Measurements from ENCODE around the gene BHLHE40.

BHLHE40 gene

DNA sequence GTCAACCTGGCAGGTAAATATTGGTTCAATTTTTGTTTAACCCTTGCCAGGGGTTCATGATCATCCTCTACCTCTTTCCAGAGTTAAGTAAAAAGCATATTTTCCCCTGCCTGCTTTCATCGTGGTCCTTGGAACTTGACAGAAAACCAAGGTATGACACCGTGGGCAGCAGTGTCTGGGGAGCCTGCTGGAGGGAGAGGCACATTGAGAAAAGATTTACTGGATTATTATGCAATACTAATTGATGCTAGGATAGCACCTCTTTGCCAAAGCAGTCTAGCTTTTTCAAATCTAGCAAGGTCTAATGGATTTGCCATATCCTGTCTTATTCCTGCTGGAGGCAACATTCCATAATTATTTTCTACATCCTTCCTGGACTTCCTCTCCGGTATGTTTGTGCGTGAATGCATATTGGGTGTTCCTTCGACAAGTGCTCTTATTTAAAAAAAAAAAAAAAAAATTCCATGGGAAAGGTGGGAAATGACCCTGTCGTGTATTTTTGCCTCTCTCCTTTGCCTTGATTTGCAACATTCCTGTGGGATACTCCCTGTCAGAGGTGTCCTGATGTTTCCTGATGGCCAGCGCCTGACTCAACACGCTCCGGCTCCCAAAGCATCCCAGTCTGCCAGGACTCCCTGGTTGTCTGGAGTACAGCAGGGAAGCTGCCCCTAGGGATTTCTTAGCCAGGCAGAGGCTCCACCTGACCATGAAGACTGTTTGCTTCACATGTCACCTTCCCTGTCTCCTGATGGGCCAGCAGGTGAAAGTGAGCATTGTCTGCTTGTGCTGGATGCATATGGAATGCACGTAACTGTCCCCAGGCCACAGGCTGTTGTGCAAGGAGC, 6.3 kb downstream of the BHLHE40 start:
- DNase-seq: no peak

DNA sequence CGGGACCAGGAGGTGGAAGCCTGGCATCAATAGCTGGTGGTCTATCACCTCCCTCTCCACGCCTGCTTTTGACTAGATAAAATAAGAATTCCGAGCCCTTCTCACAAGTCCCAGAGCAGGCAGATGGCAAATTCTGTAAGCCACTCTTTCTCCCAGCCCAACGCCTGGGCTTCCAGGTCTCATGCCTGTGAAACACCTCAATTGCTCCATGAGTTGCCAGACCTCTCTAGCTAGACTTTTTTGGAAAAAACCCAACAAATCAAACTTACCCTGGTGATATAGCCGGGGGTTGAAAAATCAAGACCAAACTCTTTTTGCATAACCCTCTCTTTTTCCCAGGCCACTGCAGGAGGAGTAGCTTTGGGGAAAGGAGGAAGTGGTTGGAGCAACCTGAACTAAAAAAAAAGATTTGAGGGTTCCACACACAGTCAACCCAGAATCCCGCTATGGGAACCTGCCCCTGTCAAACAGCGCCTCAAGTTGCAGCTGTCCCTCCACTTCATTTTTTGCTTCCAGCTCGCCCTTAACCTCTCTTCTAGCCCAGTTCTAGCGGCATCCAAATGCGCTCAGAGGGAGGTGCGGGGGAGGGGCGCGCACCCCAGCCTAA, 7.0 kb downstream of the BHLHE40 start:
- DNase-seq: no peak

DNA sequence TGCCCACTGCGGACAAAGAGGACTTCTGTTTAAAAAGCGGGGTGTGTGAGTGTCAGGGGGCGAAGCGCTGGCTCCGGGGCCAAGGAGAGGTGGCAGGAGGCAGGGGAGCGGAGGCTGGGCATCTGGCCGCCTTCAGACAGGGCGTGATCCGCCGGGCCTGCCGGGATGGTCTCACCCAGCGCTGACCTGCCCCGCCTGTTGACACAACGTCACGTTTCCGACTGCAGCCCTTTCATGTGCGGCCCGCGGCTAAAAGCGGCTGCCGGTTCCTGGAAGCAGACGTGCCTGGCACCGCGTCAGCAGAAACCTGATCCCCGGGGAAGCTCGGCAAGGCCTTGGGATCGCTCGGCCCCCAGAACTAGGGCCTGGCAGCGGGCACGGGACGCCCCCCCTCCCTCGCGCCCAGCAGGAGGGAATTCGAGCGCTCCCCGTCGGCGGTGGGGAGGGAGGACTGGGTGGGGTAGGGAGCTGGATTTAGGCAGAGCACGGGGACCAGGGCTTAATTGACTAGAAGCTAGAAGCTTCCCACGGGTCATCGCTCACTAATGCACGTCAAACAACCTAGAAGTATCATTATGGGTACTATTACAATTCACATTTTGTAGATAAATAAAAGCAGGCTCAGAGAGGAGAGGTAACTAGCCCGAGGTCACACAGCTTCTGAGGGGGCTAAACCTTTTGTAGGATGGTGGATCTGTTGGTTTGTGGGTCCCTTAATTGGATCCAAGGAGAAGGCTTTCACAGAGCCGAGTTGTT, 7.7 kb downstream of the BHLHE40 start:
- DNase-seq: peak; percentile 76

DNA sequence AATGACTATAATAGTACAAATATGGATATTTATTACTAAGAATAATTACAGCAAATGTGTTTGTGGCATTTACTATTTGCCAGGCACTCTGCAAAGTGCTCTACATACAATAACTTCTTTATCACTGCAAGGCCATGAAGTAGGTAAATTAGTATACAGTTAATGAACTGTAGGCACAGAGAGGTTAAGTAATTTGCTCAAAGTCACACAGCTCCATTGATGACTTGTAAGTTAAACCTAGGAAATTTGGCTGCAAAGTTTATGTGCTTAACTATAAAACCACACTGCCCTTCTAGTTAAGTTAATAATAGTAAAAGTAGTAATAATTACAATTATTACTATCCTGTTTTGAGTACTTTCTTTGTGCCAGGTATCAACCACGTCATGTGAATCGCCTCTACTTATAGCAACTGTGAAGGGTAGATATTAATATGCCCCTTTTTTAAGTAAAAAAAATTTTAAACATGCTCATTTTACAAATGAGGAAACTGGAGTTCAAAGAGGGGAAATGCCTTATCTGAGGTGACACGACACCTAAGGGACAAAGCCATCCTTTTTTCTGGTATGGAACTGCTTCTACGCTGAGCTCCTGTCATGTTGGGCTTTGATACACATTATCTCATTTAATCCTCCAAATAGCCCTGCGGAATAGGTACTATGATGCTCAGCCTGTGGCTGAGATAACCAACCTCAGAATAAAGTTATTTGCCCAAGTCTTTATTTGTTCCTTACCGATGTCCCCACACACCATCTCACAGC, 8.5 kb downstream of the BHLHE40 start:
- DNase-seq: no peak

DNA sequence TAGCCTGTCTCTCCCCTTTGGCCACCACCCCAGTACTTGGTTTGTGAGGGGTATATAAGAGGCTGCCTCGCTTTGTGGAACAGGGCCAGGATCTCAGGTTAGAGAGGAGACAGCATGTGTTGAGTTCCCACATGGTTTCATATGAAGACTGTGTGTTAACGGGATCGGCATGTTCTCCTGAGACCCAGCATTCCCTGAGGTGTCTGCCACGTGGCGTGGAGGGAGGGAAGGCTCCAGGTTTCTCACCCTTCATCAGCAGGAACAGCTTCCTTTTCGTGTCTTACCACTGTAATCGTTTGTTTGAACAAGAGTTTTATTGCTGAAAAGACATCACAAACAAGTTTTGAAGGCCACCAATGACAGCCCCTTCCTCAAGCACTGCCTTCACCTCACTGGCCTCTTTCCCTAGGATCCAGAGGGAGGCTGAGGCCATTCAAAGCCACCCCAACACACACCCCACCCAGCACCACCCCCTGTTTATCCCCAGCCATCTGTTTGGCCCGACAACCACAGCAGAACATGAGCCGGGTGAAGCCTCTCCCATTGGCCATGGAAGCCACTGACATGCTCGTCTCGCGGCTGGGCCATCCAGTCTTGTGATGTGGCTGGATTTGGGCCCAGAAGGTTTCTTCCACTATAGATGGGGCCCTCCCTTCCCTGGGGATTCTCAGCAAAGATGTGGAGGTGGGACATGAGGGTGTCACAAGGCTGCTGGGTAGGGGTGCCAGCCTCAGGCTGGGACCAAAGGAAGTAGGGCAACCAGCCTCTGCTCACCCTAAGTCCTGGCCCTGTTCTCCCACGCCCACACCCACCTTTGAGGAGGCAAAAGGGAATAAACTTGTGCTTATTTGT, 10.0 kb downstream of the BHLHE40 start:
- no peak for DNase-seq

DNA sequence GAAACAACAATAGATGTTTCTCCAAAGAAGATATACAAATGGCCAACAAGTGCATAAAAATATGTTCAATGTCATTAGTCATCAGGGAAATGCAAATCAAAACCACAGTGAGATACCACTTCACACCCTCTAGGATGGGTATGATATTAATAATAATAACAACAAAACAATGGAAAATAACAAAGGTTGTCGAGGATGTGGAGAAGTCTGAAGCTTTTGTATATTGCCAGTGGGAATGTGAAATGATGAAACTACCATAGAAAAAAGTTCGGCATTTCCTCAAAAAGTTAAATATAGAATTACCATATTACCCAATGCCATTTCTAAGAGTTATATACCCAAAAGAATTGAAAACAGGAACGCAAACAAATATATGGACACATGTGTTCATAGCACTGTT, 10.8 kb downstream of the BHLHE40 start:
- no peak for DNase-seq

DNA sequence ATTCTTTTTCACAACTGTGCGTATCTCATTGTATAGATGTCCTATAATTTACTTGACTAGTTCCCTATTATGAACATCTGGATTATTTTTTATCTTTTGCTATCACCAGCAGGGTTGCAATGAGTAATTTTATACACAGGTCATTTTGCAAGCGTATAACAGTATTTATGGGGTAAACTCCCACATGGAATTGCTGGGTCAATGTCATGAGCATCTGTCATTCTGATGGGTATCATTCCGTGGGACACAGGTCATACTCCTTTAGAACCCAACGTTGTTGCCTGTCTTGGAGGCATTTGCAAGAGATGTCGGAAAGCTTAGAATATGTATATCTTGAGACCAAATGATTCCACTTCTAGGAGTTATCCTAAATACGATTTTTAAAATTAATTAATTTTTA, 12.9 kb downstream of the BHLHE40 start:
- no peak for DNase-seq

DNA sequence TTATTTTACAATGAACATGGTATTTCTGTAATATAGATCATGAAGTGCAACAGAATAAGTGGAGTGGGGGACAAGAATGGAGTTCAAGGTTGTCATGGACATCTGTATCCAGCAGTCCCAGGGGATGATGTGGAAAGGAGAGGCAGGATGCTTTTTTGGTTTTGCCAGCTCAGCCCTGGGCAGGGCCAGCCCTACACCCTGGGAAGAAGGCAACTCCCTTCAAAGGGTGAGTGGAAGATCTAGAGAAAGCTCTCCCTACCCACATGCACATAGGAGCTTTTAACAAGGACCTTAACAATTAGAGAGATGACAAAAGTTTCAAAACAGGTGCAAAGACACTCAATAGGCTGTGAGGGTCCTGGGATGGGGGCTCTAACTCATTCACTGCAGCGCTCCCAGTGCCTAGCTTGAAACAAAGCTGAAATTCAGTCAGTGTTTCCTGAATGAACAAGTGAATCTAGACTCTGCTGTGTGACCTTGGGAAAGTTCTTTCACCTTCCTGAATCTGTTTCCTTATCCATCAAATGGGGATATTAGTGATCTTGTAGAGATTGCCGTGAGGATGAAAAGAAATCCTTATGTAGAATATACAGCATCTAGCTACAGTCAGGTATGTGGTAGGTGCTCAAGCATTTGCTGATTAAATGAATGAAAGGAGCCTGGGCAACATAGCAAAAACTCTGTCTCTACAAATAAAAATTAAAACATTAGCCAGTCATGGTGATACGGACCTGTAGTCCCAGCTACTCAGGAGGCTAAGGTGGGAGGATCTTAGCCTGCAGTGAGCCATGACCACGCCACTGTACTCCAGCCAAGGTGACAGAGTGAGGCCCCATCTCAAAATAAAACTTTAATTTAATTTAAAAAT, 14.3 kb downstream of the BHLHE40 start:
- no peak for DNase-seq

DNA sequence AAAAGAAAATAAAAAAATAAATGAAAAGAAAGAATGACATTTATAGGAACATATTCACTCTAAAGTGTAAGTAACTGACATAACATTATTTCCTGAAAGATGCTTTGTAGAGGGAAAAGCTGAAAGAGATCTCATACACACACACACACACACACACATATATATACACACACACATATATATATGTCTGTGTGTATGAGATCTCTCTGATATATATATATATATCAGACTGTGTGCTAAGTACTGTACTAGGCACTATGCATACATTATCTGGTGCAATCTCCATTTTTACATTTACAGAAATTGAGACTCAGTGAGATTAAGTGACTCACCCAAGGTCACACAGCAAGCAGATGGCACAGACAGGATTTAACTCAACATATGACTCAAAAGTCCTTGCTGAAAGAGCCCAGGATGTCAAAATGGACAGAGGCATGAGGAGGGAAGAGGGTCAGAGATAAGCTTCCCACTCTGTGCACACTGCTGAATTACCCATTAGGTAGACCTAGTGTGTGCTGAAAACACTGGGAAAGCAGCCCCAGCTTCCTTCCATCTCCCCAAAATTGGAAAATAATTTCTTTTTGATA, 15.0 kb downstream of the BHLHE40 start:
- DNase-seq: no peak

DNA sequence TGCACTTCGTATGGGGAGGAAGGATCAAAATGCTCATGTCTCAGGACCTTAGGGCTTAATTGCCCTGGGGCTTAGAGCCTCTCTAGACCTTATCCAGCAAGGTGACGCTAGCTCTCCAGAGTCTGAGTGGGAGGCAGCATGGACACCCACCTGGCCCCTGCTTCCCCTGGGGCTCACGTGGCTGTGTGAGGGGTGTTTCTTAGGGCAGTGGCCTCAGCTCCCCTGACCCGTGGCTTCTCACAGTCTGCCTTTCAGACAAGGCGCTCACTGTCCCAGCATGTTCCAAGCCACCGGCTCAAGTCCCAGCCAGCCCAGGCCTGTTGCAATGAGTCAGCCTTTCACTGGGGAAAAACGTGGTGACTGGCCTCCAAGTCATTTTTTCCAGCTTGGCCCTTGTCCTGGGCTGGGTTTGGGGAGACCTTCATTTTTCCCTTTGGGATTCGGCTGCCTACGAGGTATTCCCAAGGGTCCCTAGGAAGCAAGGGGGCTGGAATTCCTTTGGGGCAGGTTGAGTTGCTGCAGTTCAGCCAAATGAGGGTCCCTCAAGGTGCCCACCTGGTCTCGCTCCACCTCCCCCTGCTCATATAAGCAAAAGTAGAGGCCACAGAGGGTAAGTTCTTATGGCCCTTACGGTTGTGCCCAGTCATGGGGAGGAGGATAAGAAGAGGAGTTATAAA, 15.7 kb downstream of the BHLHE40 start:
- no peak for DNase-seq

DNA sequence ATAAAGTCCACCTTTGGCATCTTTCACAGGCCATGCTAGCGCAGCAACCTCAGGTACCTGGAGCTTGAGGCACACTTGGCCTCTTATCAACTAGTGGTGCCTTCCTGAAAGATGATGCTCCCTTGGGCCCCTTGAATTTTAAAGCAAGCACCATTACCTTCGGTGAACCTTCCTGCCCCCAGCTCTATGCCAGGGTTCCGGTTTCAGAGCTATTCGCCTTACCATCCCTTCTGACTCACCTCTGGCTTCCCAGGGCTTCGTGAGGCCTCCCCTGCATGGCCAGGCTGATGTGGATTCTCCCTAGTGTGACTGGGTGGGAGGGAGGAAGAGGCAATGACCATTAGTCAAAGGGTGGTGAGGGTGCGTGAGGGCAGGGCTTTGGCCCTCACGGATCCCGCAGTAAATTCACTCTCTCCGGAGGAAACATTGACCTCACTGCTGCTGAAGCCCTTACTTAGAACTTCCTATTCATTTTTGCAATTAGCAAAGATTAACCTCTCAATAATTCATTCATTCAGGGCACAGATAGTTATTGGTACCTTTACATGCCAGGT, 16.3 kb downstream of the BHLHE40 start:
- DNase-seq: no peak

DNA sequence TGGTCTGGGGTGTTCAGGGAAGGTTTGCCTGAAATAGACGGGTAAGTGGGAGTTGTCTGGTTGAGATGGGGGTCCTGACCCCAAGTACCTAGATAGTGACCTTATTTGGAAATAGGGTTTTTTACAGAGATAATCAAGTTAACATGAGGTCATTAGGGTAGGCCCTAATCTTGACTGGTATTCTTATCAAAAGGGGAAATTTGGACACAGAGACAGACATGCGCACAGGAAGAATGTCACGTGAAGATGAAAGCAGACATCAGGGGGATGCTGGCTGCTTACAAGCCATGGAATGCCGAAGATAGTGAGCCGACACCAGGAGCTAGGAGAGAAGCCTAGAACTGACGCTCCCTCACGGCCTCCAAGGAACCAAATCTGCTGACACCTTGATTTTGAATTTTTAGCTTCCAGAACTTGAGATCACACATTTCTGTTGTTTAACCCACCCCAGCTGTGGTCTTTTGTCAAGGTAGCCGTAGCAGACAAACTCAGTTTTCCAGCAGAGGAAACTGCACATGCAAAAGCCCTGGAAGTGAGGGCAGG, 17.1 kb downstream of the BHLHE40 start:
- DNase-seq: no peak

DNA sequence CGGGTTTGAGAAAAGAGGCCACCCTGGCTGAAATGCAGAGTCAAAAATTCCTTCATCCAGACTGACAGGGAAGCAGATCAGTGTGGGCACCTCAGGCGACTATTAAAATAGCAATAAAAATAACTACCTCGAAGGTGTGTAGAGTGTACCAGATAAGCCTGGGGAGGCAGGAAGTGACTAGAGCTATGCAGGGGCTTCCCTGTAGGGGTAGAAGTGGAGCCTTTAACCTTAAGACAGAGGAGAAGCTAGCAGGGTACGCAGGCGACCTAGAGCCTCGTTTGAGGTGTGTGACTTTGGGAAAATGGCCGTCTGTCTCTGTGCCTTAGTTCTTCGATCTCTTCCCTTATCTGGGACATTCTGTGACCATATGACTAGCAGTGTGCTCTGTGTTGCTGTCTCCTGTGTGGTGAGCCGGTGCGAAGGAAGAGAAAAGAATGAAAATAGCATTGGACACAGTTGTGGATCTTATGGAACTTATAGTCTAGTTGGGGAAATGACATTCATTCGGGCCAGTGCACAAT, 17.6 kb downstream of the BHLHE40 start:
- no peak for DNase-seq

DNA sequence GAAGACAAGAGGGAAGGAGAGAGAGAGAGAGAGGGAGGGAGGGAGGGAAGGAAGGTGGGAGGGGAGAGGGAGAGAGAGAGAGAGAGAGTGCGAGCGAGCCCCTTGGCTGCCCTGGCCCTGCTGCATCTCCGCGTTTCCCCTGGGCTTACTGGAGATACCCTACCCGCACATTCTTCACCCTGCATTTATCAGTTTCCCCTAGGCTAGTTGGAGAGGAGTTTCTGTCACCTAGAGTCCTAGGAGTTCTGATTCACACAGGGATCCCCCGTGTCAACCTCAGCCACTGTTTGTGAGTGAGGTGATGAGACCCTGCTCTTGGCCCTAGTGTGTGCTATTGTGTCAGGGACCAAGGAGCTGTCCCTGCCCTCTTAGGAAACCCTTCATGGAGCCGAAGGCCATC, 18.7 kb downstream of the BHLHE40 start:
- DNase-seq: no peak

DNA sequence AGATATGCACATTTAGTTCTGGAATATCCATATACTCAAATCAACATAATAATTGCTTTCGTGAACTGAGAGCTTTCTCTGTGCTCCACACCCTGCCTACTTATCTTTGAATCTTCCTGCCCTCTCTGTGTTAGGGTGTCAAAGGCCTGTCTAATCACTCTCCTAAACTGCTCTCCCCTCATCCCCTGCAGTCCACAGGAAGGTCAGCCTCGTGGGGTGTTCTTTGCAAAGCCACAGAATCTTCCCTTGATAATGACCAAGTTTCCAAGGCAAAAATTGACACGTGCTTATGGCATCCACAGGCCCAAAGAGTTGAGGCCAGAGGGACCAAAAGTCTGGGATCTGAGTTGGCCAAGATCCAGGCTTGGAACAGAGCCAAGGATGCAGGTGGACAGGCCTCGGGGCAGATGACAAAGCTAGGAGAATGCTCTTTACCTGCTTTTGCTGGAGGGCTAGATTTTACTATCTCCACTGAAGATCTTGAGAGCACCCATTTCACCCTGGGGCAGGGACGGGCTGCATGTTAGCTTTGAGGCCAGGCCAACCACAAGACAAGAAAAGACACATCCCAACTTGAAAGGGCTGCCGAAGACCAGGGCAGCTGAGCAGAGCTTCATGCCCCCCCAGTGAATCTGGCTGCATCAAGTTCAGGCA, 20.4 kb downstream of the BHLHE40 start:
- DNase-seq: no peak

DNA sequence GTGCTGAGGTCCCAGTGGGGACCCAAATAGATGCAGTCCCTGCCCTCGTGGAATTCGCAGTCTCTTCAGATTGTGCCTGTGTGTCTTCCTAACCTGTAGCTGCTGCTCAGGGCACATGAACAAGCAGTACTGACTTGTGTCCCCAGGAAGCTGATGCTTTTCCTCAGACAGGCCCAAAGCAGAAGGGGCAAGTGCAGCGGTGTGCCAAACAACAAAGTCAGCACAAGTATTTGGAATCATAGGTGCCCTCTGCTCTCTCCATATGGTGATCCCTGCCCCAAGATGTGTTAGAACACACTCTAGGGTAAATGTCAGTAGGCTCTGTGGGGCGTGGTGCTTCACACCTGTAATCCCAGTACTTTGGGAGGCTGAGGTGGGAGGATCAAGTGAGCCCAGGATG, 21.9 kb downstream of the BHLHE40 start:
- no peak for DNase-seq

DNA sequence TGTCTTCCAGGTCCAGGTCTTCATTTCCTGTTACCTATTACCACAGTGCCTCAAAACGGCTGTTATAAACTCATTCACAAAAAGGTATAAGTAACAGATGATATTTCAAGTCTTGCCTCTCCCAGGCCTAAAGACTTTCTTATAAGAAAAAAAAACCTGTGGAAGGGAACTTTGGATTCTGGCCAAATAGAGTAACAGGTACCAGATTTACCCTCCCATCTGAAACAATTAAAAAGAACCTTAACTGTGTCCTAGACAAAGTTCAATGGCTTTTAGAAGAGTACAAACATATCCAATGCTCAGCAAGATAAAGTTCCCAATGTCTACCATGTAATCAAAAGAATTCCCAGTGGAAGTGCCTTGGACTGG, 22.6 kb downstream of the BHLHE40 start:
- DNase-seq: no peak

DNA sequence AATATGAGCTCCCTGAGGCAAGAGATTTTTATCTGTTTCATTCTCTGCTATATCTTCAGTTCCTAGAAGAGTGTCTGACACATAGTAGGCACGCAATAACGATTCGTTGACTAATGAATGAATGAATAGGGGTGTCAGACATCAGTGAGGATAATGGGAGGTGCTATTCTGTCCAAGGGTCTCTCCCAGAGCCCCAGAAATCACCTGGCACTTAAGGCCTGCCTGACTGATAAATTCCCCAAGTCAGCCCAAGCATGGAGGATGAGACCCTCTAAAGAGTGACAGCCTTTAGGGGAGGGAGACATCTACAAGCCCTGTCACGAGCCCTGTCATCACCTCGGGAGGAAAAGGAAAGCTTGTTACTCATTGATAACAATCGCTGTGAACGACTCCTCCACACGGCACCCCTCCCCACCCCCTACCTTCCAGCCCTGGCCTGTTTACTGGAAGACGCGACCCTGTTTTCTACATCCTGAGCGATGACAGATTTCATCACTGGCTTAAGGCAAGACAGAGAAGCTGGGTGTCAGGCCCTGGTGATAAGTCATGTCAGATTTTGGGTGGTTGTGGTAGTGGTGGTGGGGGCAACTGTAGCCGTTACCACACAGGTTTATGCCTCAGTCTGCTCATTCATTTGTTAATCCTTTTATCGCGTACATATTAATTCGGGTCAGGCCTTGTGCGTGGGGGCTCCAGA, 23.1 kb downstream of the BHLHE40 start:
- DNase-seq: peak; percentile 66

All from CD4-positive, alpha-beta T cell treated with Interleukin-17A for 4 hours (primary cell).